K562 (cell line): ENCODE data around the gene ATCAY. TPM values are rescaled to one million over a fixed set of nuclear protein-coding genes. Genes with fewer than 3 reads are reported as not detected.
A peak's percentile ranks its signal among the peaks of the same experiment; 100 is the strongest.

Source experiments
- BRF1 ChIP-seq: IDR thresholded peaks from 3 replicates; pipeline ENCODE4 v1.6.1; 2011; ENCODE audit warnings: borderline replicate concordance, mild to moderate bottlenecking; ENCODE audit not compliant: insufficient read length; ENCODE audit errors: extremely low read depth
- CTCFL ChIP-seq: IDR thresholded peaks from 2 replicates; pipeline ENCODE4 v1.6.1; 2011; ENCODE audit warnings: borderline replicate concordance, low read depth, mild to moderate bottlenecking, moderate library complexity, low read length; ENCODE audit not compliant: insufficient read depth, poor library complexity, severe bottlenecking
- E2F4 ChIP-seq: sonication (generic); formaldehyde crosslinking; IDR thresholded peaks from 2 replicates; pipeline ENCODE4 v1.8.0; 2022; ENCODE audit warnings: mild to moderate bottlenecking, low read depth, missing genetic modification reagents
- ELF4 ChIP-seq: fragments of 450-650 bp; formaldehyde crosslinking; IDR thresholded peaks from 2 replicates; pipeline ENCODE4 v1.4.0; 2022; ENCODE audit warnings: missing genetic modification characterization
- FOXP1 ChIP-seq: sonication (generic); formaldehyde crosslinking; IDR thresholded peaks from 2 replicates; pipeline ENCODE4 v1.8.0; 2022; ENCODE audit warnings: mild to moderate bottlenecking, missing genetic modification reagents
- IRF1 ChIP-seq: sonication (generic); formaldehyde crosslinking; IDR thresholded peaks from 2 replicates; pipeline ENCODE4 v1.8.0; 2022; ENCODE audit warnings: missing genetic modification reagents, mild to moderate bottlenecking, borderline replicate concordance
- MECOM ChIP-seq: fragments of 250-450 bp; sonication (Bioruptor Pico); IDR thresholded peaks from 2 replicates; pipeline ENCODE4 v1.8.0; 2022; ENCODE audit warnings: inconsistent platforms
- RBM14 ChIP-seq: fragments of 200-400 bp; formaldehyde crosslinking; IDR thresholded peaks from 2 replicates; pipeline ENCODE4 v1.6.1; 2018; ENCODE audit warnings: low read depth, mild to moderate bottlenecking, low read length, moderate library complexity, borderline replicate concordance; ENCODE audit not compliant: insufficient read depth
- RBM39 ChIP-seq: fragments of 200-400 bp; formaldehyde crosslinking; optimal IDR thresholded peaks from 2 replicates; pipeline ENCODE3; 2018; ENCODE audit warnings: low read depth, low read length
- SIN3B ChIP-seq: fragments of 450-650 bp; IDR thresholded peaks from 2 replicates; pipeline ENCODE4 v1.6.1; 2017; ENCODE audit warnings: low read depth, mild to moderate bottlenecking, moderate library complexity
- SMARCA5 ChIP-seq: fragments of 450-650 bp; IDR thresholded peaks from 2 replicates; pipeline ENCODE4 v1.6.1; 2016
- STAT5A ChIP-seq: IDR thresholded peaks from 2 replicates; pipeline ENCODE4 v1.6.1; 2012; ENCODE audit warnings: low read length, inconsistent platforms, borderline replicate concordance
- TEAD4 ChIP-seq, 2 experiments: sonication (generic) in 1 of 2; formaldehyde crosslinking in 1 of 2; IDR thresholded peaks; 2 replicates each; pipeline versions ENCODE4 v1.6.1 to v1.8.0; 2012 to 2022; ENCODE audit warnings: borderline replicate concordance in 1 of 2, inconsistent platforms in 1 of 2, low read length in 1 of 2, mild to moderate bottlenecking in 1 of 2, missing genetic modification reagents in 1 of 2
- TGIF2 ChIP-seq: sonication (generic); formaldehyde crosslinking; IDR thresholded peaks from 2 replicates; pipeline ENCODE4 v1.8.1; 2022; ENCODE audit warnings: mild to moderate bottlenecking, missing genetic modification reagents, moderate library complexity
- ZFP91 ChIP-seq: sonication (generic); formaldehyde crosslinking; IDR thresholded peaks from 2 replicates; pipeline ENCODE4 v1.8.0; 2022; ENCODE audit warnings: mild to moderate bottlenecking, missing genetic modification reagents
- ZNF518B ChIP-seq: fragments of 250-450 bp; sonication (Bioruptor Pico); IDR thresholded peaks from 2 replicates; pipeline ENCODE4 v1.5.0; 2021; ENCODE audit warnings: mild to moderate bottlenecking, moderate library complexity
- polyA plus RNA-seq, 8 experiments: library from polyadenylated mRNA; depleted of rRNA in 4 of 8; stranded (reverse) in 5 of 8; unstranded in 3 of 8; fragments of >200 nt; fragmentation: Nextera tagmentation in 2 of 8; fragmentation: Illumina TruSeq in 1 of 8; extraction: Ambion mirVana in 2 of 8; extraction: Trizol in 1 of 8; gene quantifications; 2 replicates each; pipeline versions ENCODE4 v1.2.1 to v1.2.3, GENCODE V29; 2011 to 2014; ENCODE audit warnings: inconsistent platforms in 1 of 8, missing spikeins in 1 of 8
- total RNA-seq, 7 experiments: library from RNA; depleted of rRNA in 6 of 7; stranded (reverse); fragments of >200 nt in 6 of 7; fragmentation: Illumina TruSeq in 2 of 7; extraction: Trizol in 2 of 7; gene quantifications; 2 replicates each; pipeline versions ENCODE4 v1.2.1 to v1.2.3, GENCODE V29; 2011 to 2021; ENCODE audit warnings: low replicate concordance in 1 of 7

Gene ATCAY
- total and polyA plus RNA-seq, 9 of the 15 experiments (the other 6 are each of a cell fraction or from before 2014, with no cell fraction given) = not detected

- no peak for TF ChIP-seq E2F4 (CRISPR knock-in tag)
- TF ChIP-seq SIN3B = no peak
- no peak for TF ChIP-seq RBM39
- TF ChIP-seq CTCFL = no peak
- TF ChIP-seq TEAD4 (IDR thresholded peaks at IDR 0.05; ENCODE audit: low read length) = peak; percentile 85
- TF ChIP-seq TEAD4 (CRISPR knock-in tag; IDR thresholded peaks at IDR 0.05; ENCODE audit: borderline replicate concordance) = no peak
- TF ChIP-seq ZFP91 (CRISPR knock-in tag) = no peak
- TF ChIP-seq ELF4 (CRISPR knock-in tag) = no peak
- peak; percentile 55; the same call in 1 of the 2 replicates for TF ChIP-seq STAT5A
- no peak for TF ChIP-seq ZNF518B (CRISPR knock-in tag)
- 0 out of 2 replicates have a peak, but pooled peaks have one; percentile 48 for TF ChIP-seq FOXP1 (CRISPR knock-in tag)
- TF ChIP-seq MECOM (CRISPR knock-in tag) = no peak
- TF ChIP-seq SMARCA5 = no peak
- TF ChIP-seq RBM14 = no peak
- no peak for TF ChIP-seq BRF1
- TF ChIP-seq IRF1 (CRISPR knock-in tag) = no peak
- no peak for TF ChIP-seq TGIF2 (CRISPR knock-in tag)
Measured at GRCh38 chr19:3950871-3951861, 70.7 kb downstream of the ATCAY start (continued).
